ENCODE measurements around the gene CPSF6. TPM values are rescaled to one million over a fixed set of nuclear protein-coding genes. Genes with fewer than 3 reads are reported as not detected.
"Not testable (repeated sequence)": the region's sequence is repeated elsewhere in the genome, so short reads cannot be mapped to it uniquely, and the experiment has no call there.

The CPSF6 gene
- total RNA-seq, 2 donors from 2014 or later = 23.1 to 33.2 TPM

DNA sequence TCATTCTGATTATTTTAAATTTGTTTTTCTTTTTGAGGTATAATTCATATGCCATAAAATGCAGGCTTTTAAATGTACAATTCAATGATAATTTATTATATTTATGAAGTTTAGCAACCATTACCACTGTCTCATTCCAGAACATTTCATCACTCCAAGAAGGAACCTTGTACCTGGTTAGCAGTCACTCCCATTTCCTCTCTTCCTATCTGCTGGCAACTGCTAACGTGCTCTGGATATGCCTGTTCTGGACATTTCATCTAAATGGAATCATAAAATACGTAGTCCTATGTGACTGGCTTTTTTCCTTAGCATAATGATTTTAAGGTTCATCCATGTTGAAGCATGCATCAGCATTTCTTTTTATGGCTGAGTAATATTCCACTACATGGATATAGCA is 15.5 kb downstream of the CPSF6 start:
- ATAC-seq = no peak
- intact Hi-C loops (cut with DNase I) = no loop called here
- H3K27ac ChIP-seq = no peak overlapping the region
- H3K27me3 ChIP-seq = no peaks in the 10 kb centered on the region
- no peak overlapping the region for H3K4me3 ChIP-seq
- peaks cover 10 to 28% of the 10 kb centered on the region in 2 donors for H3K36me3 ChIP-seq (replicated peaks in 1 of 2; ENCODE audit: insufficient read depth in 1 of 2, low read depth in 2 of 2)
- DNase-seq = no peak
- peaks cover 7% of the 10 kb centered on the region for H3K4me1 ChIP-seq
- H3K9me3 ChIP-seq = no peaks in the 10 kb centered on the region
- no peak for TF ChIP-seq CTCF (IDR thresholded peaks at IDR 0.05)
- no peak for TF ChIP-seq POLR2A (IDR thresholded peaks at IDR 0.05)
- 92 to 95% methylated on average over 2 of the region's 2 CpGs for WGBS, 2 donors

GRCh38 chr12:69258655-69259054 is 19.3 kb downstream of the CPSF6 start:
- no peaks in the 10 kb centered on the region for H3K4me1 ChIP-seq
- peaks cover 21 to 45% of the 10 kb centered on the region in 2 donors for H3K36me3 ChIP-seq (replicated peaks in 1 of 2; ENCODE audit: insufficient read depth in 1 of 2, low read depth in 2 of 2)
- no peaks in the 10 kb centered on the region for H3K9me3 ChIP-seq
- TF ChIP-seq POLR2A (IDR thresholded peaks at IDR 0.05) (no peak), CTCF (IDR thresholded peaks at IDR 0.05) (no peak)
- 87 to 93% methylated on average over 10 of the region's 10 CpGs for WGBS, 2 donors
- no peak overlapping the region for H3K27ac ChIP-seq
- no peak overlapping the region for H3K4me3 ChIP-seq
- H3K27me3 ChIP-seq = no peaks in the 10 kb centered on the region
- ATAC-seq = no peak
- DNase-seq = no peak
- intact Hi-C loops (cut with DNase I) = no loop called here

GRCh38 chr12:69262264-69262974 is 23.1 kb downstream of the CPSF6 start:
- intact Hi-C loops (cut with DNase I) = no loop called here
- H3K27me3 ChIP-seq = no peaks in the 10 kb centered on the region

GRCh38 chr12:69265205-69265604 is 25.8 kb downstream of the CPSF6 start:
- H3K36me3 ChIP-seq (replicated peaks in 1 of 2; ENCODE audit: insufficient read depth in 1 of 2, low read depth in 2 of 2) = peaks cover 8 to 24% of the 10 kb centered on the region in 2 donors
- H3K27ac ChIP-seq = no peak overlapping the region
- intact Hi-C loops (cut with DNase I) = no loop called here
- no peaks in the 10 kb centered on the region for H3K9me3 ChIP-seq
- H3K4me1 ChIP-seq = no peaks in the 10 kb centered on the region
- TF ChIP-seq POLR2A (IDR thresholded peaks at IDR 0.05) (no peak), CTCF (IDR thresholded peaks at IDR 0.05) (no peak)
- H3K27me3 ChIP-seq = no peaks in the 10 kb centered on the region
- DNase-seq = no peak
- H3K4me3 ChIP-seq = no peak overlapping the region
- WGBS, 2 donors = 92 to 95% methylated on average over 3 of the region's 3 CpGs
- ATAC-seq = no peak

More at GRCh38 chr12:69262264-69262974, 23.1 kb downstream of the CPSF6 start:
- Histone ChIP-seq H3K9me3 (no peaks in the 10 kb centered on the region), H3K4me3 (no peak overlapping the region), H3K4me1 (no peaks in the 10 kb centered on the region), H3K27ac (no peak overlapping the region), H3K36me3 (replicated peaks in 1 of 2; ENCODE audit: insufficient read depth in 1 of 2, low read depth in 2 of 2) (peaks cover 21 to 38% of the 10 kb centered on the region in 2 donors)
- 96% methylated on average over 20 of the region's 20 CpGs for WGBS, 2 donors
- TF ChIP-seq POLR2A (IDR thresholded peaks at IDR 0.05) (no peak), CTCF (IDR thresholded peaks at IDR 0.05) (no peak)
- ATAC-seq = no peak
- DNase-seq = no peak

DNA sequence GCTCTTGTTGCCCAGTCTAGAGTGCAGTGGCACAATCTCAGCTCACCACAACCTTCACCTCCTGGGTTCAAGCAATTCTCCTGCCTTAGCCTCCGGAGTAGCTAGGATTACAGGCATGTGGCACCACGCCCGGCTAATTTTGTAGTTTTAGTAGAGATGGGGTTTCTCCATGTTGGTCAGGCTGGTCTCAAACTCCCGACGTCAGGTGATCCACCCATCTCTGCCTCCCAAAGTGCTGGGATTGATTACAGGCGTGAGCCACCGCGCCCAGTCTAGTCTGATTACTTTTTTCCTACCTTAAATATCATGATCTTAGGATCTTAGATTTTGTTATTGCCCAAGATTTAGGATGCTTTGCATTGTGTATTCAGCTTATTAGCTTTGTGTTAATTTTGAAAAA is 26.3 kb downstream of the CPSF6 start:
- DNase-seq; H3K27ac ChIP-seq; H3K27me3 ChIP-seq; ATAC-seq; intact Hi-C loops (cut with DNase I); H3K4me3 ChIP-seq; H3K9me3 ChIP-seq; H3K4me1 ChIP-seq: not testable (repeated sequence)
- WGBS, 2 donors = 88 to 90% methylated on average over 8 of the region's 8 CpGs
- H3K36me3 ChIP-seq (replicated peaks in 1 of 2; ENCODE audit: insufficient read depth in 1 of 2, low read depth in 2 of 2) = peaks cover 6 to 20% of the 10 kb centered on the region in 2 donors
